Measurements from ENCODE around the gene MYEF2. TPM values are rescaled to one million over a fixed set of nuclear protein-coding genes. Genes with fewer than 3 reads are reported as not detected.

MYEF2 gene
- total and polyA plus RNA-seq, 2 experiments from 2014 or later = 62.0 to 79.7 TPM

- TF ChIP-seq STAT1 (IDR thresholded peaks at IDR 0.05; ENCODE audit: unreplicated experiment) (no peak), EZH2phosphoT487 (IDR thresholded peaks at IDR 0.05; ENCODE audit: unreplicated experiment) (no peak), ZNF462 (CRISPR knock-in tag; IDR thresholded peaks at IDR 0.05) (no peak), JUNB (IDR thresholded peaks at IDR 0.05; ENCODE audit: unreplicated experiment) (no peak), CTCF (conservative IDR thresholded peaks at IDR 0.05; ENCODE audit: low read depth in 2 of 2) (no peak), ZNF331 (CRISPR knock-in tag; IDR thresholded peaks at IDR 0.05; ENCODE audit: low read depth) (no peak), ETS1 (IDR thresholded peaks at IDR 0.05) (no peak), CREB1 (CRISPR knock-in tag; IDR thresholded peaks at IDR 0.05; ENCODE audit: low read depth) (no peak), POLR2AphosphoS5 (IDR thresholded peaks at IDR 0.05; ENCODE audit: low read depth) (no peak), ZNF114 (CRISPR knock-in tag; IDR thresholded peaks at IDR 0.05) (no peak), EZH2 (IDR thresholded peaks at IDR 0.05; ENCODE audit: low read depth, unreplicated experiment) (no peak), REST (IDR thresholded peaks at IDR 0.05; ENCODE audit: unreplicated experiment) (no peak), NANOG (IDR thresholded peaks at IDR 0.05; ENCODE audit: borderline replicate concordance) (no peak)
- ATAC-seq (no peak), DNase-seq (ENCODE audit: low spot score) (no peak)
- Histone ChIP-seq H3K79me2 (replicated peaks; ENCODE audit: insufficient read depth) (no peaks in the 10 kb centered on the region), H3K36me3 (ENCODE audit: insufficient read depth) (no peaks in the 10 kb centered on the region), H3K4me3 (no peak overlapping the region), H3K4me2 (no peak overlapping the region), H3K9me2 (ENCODE audit: insufficient read depth) (peaks cover 12% of the 10 kb centered on the region; the same call in 1 of the 2 replicates), H4K20me1 (replicated peaks; ENCODE audit: insufficient read depth) (no peaks in the 10 kb centered on the region), H2AFZ (no peak overlapping the region), H3F3A (replicated peaks; ENCODE audit: low read depth) (no peaks in the 10 kb centered on the region), H3K27ac (ENCODE audit: low read depth) (no peak overlapping the region), H3K4me1 (ENCODE audit: insufficient read depth) (no peaks in the 10 kb centered on the region), H3K27me3 (ENCODE audit: insufficient read depth) (no peaks in the 10 kb centered on the region)
- Mint-ChIP-seq H3K4me3 (no peak overlapping the region), H3K9me3 (peaks cover 28% of the 10 kb centered on the region), H3K27ac (no peak overlapping the region), H3K36me3 (ENCODE audit: low read depth) (peaks cover 18% of the 10 kb centered on the region), H3K27me3 (ENCODE audit: insufficient read depth, low read depth, poor library complexity) (no peaks in the 10 kb centered on the region), H3K4me1 (peaks cover 2% of the 10 kb centered on the region; the same call in 1 of the 3 replicates)
These were observed 86.6 kb downstream of the MYEF2 start for GRCh38 chr15:48091522-48091921.

All from GM23338 (cell line).